LNCaP clone FGC (cell line): ENCODE measurements around the gene ARHGEF12.

ENCODE experiments used
- DNase-seq: peaks from one replicate; pipeline ENCODE4 v3.0.0-alpha.2; 2011; ENCODE audit warnings: low read depth
- H3K4me3 ChIP-seq: 2 replicates; pipeline ENCODE4 v1.5.1; 2011; ENCODE audit warnings: mild to moderate bottlenecking, low read depth, low read length, control low read depth
- CTCF ChIP-seq: IDR thresholded peaks from 2 replicates; pipeline ENCODE4 v1.5.1; 2012; ENCODE audit warnings: mild to moderate bottlenecking; ENCODE audit not compliant: control insufficient read depth, insufficient read depth; ENCODE audit errors: extremely low read depth

The ARHGEF12 gene

GRCh38 chr11:120410622-120411380 lies 74.6 kb downstream of the ARHGEF12 start:
- no peak for DNase-seq
- TF ChIP-seq CTCF: no peak
- no peak overlapping the region for H3K4me3 ChIP-seq

- DNase-seq: peak; percentile 66
- TF ChIP-seq CTCF: no peak
- H3K4me3 ChIP-seq: no peak overlapping the region
Observed at GRCh38 chr11:120413480-120413879, 77.3 kb downstream of the ARHGEF12 start.

GRCh38 chr11:120420572-120420971 lies 84.4 kb downstream of the ARHGEF12 start:
- H3K4me3 ChIP-seq: no peak overlapping the region
- TF ChIP-seq CTCF: no peak
- DNase-seq: no peak

DNA sequence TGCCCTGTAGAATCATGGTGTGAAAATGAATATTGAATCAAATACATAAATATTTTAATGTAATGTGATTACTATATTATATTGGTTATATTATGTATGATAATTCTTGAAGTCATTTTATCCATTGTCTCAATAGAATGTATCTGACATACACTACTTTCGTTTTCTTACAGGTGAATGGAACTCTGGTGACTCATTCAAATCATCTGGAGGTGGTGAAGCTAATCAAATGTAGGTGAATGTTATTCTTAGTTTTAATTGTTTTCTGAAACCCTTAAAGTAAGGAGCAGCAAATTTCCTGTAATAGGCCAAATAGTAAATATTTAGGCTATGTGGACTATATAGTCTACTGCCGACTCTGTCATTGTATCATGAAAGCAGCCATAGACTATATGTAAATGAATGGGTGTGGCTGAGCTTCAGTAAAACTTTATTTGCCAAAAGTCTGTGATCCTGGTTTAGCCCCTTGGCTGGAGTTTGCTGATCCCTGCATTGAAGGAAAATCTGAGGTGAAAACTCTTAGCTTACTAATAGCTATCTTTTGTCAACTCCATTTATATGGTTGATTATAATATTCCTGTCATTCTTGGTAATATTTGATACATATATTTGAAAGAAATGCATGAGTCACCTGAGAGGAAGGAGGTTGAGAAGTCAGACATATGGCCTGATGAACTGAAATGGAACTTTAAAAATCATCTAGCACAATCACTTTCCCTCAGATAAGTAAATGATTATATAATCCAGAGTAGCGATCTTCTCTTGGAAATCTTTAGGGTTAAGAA lies 88.2 kb downstream of the ARHGEF12 start:
- no peak overlapping the region for H3K4me3 ChIP-seq
- DNase-seq: no peak
- TF ChIP-seq CTCF: no peak

- H3K4me3 ChIP-seq: no peak overlapping the region
- no peak for TF ChIP-seq CTCF
- DNase-seq: no peak
Observed at GRCh38 chr11:120424970-120425332, 88.7 kb downstream of the ARHGEF12 start.

DNA sequence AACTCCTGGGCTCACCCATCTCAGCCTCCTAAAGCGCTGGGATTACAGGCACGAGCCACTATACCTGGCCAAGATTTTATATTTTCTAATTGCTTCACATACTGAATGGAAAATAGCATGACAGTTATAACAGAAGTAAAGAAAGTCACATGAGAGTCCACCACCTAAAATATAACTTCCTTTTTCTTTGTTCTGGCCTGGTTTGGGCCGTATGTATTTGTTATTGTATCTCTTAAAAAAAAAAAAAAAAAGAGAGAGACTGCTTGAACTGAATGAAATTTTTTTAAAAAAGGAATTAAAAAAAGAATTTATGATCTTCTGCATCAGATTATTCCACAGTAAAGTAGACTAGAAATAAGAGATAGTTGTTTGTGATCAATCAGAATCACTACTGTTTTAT lies 89.3 kb downstream of the ARHGEF12 start:
- no peak for DNase-seq

More for the DNA sequence above, 89.3 kb downstream of the ARHGEF12 start:
- no peak for TF ChIP-seq CTCF
- no peak overlapping the region for H3K4me3 ChIP-seq
